SK-N-SH treated with all-trans-retinoic acid at 6 μM for 48 hours (cell line): ENCODE measurements around the gene C11orf58.

Experiments used
- ATAC-seq: fragments of 200-7000 bp; cut with Tn5 transposase; 3 replicates; pipeline ENCODE4 v1.9.1; 2020; ENCODE audit warnings: mild to moderate bottlenecking, moderate library complexity
- ARNTL ChIP-seq: fragments of 450-650 bp; formaldehyde crosslinking; IDR thresholded peaks from 2 replicates; pipeline ENCODE4 v1.5.0; 2020; ENCODE audit warnings: low read depth, mild to moderate bottlenecking, moderate library complexity, borderline replicate concordance
- BACH2 ChIP-seq: fragments of 250-450 bp; sonication (Bioruptor Pico); IDR thresholded peaks from 2 replicates; pipeline ENCODE4 v1.9.0; 2021; ENCODE audit warnings: mild to moderate bottlenecking, borderline replicate concordance
- CREB5 ChIP-seq: fragments of 250-450 bp; sonication (Bioruptor Pico); IDR thresholded peaks from 2 replicates; pipeline ENCODE4 v1.5.1; 2020; ENCODE audit warnings: low read depth, mild to moderate bottlenecking, moderate library complexity
- CSDC2 ChIP-seq: fragments of 250-450 bp; sonication (Bioruptor Pico); IDR thresholded peaks from 2 replicates; pipeline ENCODE4 v1.5.0; 2020; ENCODE audit warnings: mild to moderate bottlenecking, moderate library complexity
- CSRNP3 ChIP-seq: fragments of 250-450 bp; sonication (Bioruptor Pico); IDR thresholded peaks from 2 replicates; pipeline ENCODE4 v1.5.1; 2021; ENCODE audit warnings: mild to moderate bottlenecking, moderate library complexity
- ESRRG ChIP-seq: fragments of 250-450 bp; sonication (Bioruptor Pico); IDR thresholded peaks from 2 replicates; pipeline ENCODE4 v1.6.1; 2021; ENCODE audit warnings: mild to moderate bottlenecking
- GLIS3 ChIP-seq: fragments of 250-450 bp; sonication (Bioruptor Pico); IDR thresholded peaks from 2 replicates; pipeline ENCODE4 v1.5.0; 2020; ENCODE audit warnings: mild to moderate bottlenecking, moderate library complexity
- OSR1 ChIP-seq: fragments of 250-450 bp; sonication (Bioruptor Pico); IDR thresholded peaks from 2 replicates; pipeline ENCODE4 v1.8.0; 2022; ENCODE audit warnings: moderate library complexity, mild to moderate bottlenecking, inconsistent platforms
- PATZ1 ChIP-seq: fragments of 250-450 bp; sonication (Bioruptor Pico); IDR thresholded peaks from 2 replicates; pipeline ENCODE4 v1.8.0; 2020; ENCODE audit warnings: mild to moderate bottlenecking, moderate library complexity, borderline replicate concordance
- PPARA ChIP-seq: fragments of 250-450 bp; sonication (Bioruptor Pico); IDR thresholded peaks from 2 replicates; pipeline ENCODE4 v1.5.0; 2020; ENCODE audit warnings: mild to moderate bottlenecking, borderline replicate concordance
- RARB ChIP-seq: fragments of 250-450 bp; sonication (Bioruptor Pico); IDR thresholded peaks from 2 replicates; pipeline ENCODE4 v1.8.0; 2021; ENCODE audit warnings: mild to moderate bottlenecking, moderate library complexity
- TCF4 ChIP-seq: fragments of 250-450 bp; sonication (Bioruptor Pico); IDR thresholded peaks from 2 replicates; pipeline ENCODE4 v1.8.0; 2021; ENCODE audit warnings: mild to moderate bottlenecking, moderate library complexity, borderline replicate concordance
- TOX ChIP-seq: fragments of 250-450 bp; sonication (Bioruptor Pico); IDR thresholded peaks from 2 replicates; pipeline ENCODE4 v1.8.0; 2021; ENCODE audit warnings: mild to moderate bottlenecking, moderate library complexity, borderline replicate concordance
- ZC3H10 ChIP-seq: fragments of 250-450 bp; sonication (Bioruptor Pico); IDR thresholded peaks from 2 replicates; pipeline ENCODE4 v1.5.1; 2021; ENCODE audit warnings: mild to moderate bottlenecking, moderate library complexity
- ZFP3 ChIP-seq: fragments of 250-450 bp; sonication (Bioruptor Pico); IDR thresholded peaks from 2 replicates; pipeline ENCODE4 v1.5.0; 2020; ENCODE audit warnings: mild to moderate bottlenecking, moderate library complexity
- ZFP30 ChIP-seq: fragments of 450-650 bp; formaldehyde crosslinking; IDR thresholded peaks from 2 replicates; pipeline ENCODE4 v1.5.0; 2022; ENCODE audit warnings: mild to moderate bottlenecking, moderate library complexity
- ZNF70 ChIP-seq: fragments of 450-650 bp; formaldehyde crosslinking; IDR thresholded peaks from 2 replicates; pipeline ENCODE4 v1.5.0; 2020; ENCODE audit warnings: mild to moderate bottlenecking, moderate library complexity
- TF ChIP-seq, protein P1 (sequence below): fragments of 250-450 bp; sonication (Bioruptor Pico); IDR thresholded peaks from 2 replicates; pipeline ENCODE4 v1.8.0; 2021; ENCODE audit warnings: low read depth, mild to moderate bottlenecking, moderate library complexity, borderline replicate concordance
- TF ChIP-seq, protein P2 (sequence below): fragments of 250-450 bp; sonication (Bioruptor Pico); IDR thresholded peaks from 2 replicates; pipeline ENCODE4 v1.5.0; 2020; ENCODE audit warnings: mild to moderate bottlenecking, moderate library complexity

Gene C11orf58

GRCh38 chr11:16793511-16793910, 55.1 kb downstream of the C11orf58 start:
- TF ChIP-seq PPARA (CRISPR knock-in tag) (no peak), CSRNP3 (no peak), CSDC2 (CRISPR knock-in tag) (no peak), ZFP3 (CRISPR knock-in tag) (no peak), ZFP30 (CRISPR knock-in tag) (no peak), TOX (CRISPR knock-in tag) (no peak), TCF4 (no peak), GLIS3 (CRISPR knock-in tag) (no peak)

GRCh38 chr11:16794047-16794818, 55.8 kb downstream of the C11orf58 start:
- TF ChIP-seq OSR1 (CRISPR knock-in tag), result no peak
- no peak for TF ChIP-seq ESRRG (CRISPR knock-in tag)
- no peak for TF ChIP-seq ZFP30 (CRISPR knock-in tag)
- TF ChIP-seq TOX (CRISPR knock-in tag), result no peak
- TF ChIP-seq, protein P1, sequence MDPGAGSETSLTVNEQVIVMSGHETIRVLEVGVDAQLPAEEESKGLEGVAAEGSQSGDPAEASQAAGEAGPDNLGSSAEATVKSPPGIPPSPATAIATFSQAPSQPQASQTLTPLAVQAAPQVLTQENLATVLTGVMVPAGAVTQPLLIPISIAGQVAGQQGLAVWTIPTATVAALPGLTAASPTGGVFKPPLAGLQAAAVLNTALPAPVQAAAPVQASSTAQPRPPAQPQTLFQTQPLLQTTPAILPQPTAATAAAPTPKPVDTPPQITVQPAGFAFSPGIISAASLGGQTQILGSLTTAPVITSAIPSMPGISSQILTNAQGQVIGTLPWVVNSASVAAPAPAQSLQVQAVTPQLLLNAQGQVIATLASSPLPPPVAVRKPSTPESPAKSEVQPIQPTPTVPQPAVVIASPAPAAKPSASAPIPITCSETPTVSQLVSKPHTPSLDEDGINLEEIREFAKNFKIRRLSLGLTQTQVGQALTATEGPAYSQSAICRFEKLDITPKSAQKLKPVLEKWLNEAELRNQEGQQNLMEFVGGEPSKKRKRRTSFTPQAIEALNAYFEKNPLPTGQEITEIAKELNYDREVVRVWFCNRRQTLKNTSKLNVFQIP (CRISPR knock-in tag), result no peak

More at GRCh38 chr11:16793511-16793910, 55.1 kb downstream of the C11orf58 start:
- ATAC-seq, result no peak

DNA sequence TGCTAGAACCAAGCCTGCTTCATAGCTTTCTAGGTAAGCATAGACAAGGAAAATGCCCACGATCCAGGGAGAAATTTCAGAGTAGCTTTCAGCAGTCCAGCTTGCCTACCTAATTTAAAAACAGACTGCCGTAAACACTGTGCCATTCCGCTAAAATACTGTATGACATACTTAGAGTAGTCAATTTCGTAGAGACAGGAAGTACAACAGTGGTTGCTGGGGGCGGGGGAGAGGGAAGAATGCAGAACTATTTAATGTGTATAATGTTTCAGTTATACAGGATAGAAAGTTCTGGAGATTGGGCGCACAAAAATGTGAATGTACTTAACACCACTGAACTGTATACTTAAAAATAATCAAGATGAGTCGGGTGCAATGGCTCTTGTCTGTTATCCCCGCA, 56.7 kb downstream of the C11orf58 start:
- ATAC-seq, result no peak
- TF ChIP-seq ZNF70 (CRISPR knock-in tag) (no peak), ZFP30 (CRISPR knock-in tag) (no peak), ZC3H10 (no peak), CSDC2 (CRISPR knock-in tag) (no peak)
- TF ChIP-seq, protein P2, sequence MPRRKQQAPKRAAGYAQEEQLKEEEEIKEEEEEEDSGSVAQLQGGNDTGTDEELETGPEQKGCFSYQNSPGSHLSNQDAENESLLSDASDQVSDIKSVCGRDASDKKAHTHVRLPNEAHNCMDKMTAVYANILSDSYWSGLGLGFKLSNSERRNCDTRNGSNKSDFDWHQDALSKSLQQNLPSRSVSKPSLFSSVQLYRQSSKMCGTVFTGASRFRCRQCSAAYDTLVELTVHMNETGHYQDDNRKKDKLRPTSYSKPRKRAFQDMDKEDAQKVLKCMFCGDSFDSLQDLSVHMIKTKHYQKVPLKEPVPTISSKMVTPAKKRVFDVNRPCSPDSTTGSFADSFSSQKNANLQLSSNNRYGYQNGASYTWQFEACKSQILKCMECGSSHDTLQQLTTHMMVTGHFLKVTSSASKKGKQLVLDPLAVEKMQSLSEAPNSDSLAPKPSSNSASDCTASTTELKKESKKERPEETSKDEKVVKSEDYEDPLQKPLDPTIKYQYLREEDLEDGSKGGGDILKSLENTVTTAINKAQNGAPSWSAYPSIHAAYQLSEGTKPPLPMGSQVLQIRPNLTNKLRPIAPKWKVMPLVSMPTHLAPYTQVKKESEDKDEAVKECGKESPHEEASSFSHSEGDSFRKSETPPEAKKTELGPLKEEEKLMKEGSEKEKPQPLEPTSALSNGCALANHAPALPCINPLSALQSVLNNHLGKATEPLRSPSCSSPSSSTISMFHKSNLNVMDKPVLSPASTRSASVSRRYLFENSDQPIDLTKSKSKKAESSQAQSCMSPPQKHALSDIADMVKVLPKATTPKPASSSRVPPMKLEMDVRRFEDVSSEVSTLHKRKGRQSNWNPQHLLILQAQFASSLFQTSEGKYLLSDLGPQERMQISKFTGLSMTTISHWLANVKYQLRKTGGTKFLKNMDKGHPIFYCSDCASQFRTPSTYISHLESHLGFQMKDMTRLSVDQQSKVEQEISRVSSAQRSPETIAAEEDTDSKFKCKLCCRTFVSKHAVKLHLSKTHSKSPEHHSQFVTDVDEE (CRISPR knock-in tag), result no peak
- TF ChIP-seq, protein P1 (CRISPR knock-in tag), result no peak
- TF ChIP-seq, all 23 proteins: peak for 0

More at GRCh38 chr11:16794047-16794818, 55.8 kb downstream of the C11orf58 start:
- no peak for ATAC-seq

DNA sequence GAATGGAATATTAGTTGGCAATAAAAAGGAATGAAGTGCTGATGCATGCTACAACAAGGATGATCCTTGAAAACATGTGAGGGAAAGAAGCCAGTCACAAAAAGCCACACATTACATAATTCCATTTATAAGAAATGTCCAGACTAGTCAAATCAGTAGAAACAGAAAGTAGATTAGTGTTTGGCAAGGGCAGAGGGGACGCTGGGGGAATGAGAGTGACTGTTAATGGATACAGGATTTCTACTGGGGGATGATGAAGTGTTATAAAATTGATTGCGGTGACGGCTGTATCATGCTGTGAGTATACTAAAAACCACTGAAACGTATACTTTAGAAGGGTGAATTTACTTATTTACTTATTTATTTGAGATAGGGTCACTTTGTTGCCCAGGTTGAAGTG, 57.9 kb downstream of the C11orf58 start:
- no peak for ATAC-seq
- no peak for TF ChIP-seq PATZ1 (CRISPR knock-in tag)

GRCh38 chr11:16797776-16798175, 59.3 kb downstream of the C11orf58 start:
- ATAC-seq, result no peak
- no peak for TF ChIP-seq BACH2 (CRISPR knock-in tag)
- TF ChIP-seq ARNTL (CRISPR knock-in tag), result no peak
- TF ChIP-seq CSRNP3, result no peak
- TF ChIP-seq RARB, result no peak
- no peak for TF ChIP-seq TCF4
- TF ChIP-seq, protein P1 (CRISPR knock-in tag), result no peak
- no peak for TF ChIP-seq ESRRG (CRISPR knock-in tag)
- TF ChIP-seq CREB5 (CRISPR knock-in tag), result no peak
